IMR-90 (cell line): ENCODE measurements around the gene PKD1L1. TPM values are rescaled to one million over a fixed set of nuclear protein-coding genes. Genes with fewer than 3 reads are reported as not detected.

Source experiments
- ATAC-seq: fragments of 200-7000 bp; cut with Tn5 transposase; 2 replicates; pipeline ENCODE4 v1.9.1; 2020; ENCODE audit warnings: low read depth, mild to moderate bottlenecking, moderate library complexity
- BruUV-seq: library from RNA; stranded (reverse); fragments of 400-500 nt; replicated peaks from 2 replicates; lab custom pipeline; 2021; lab: Mats Ljungman, UMichigan
- CTCF ChIA-PET: fragments of 300-600 bp; formaldehyde crosslinking; extraction: SDS; loops from one replicate; lab custom pipeline; 2021; ENCODE audit warnings: antibody characterized with exemption; lab: Yijun Ruan, JAX
- POLR2A ChIA-PET: fragments of 300-600 bp; sonication (Branson Sonifier 250); formaldehyde crosslinking; loops from one replicate; lab custom pipeline; 2022; ENCODE audit warnings: antibody characterized with exemption; ENCODE audit not compliant: unreplicated experiment; lab: Charles Lee
- DNase-seq: peaks from one replicate; pipeline ENCODE4 v3.0.0; 2013
- H2AFZ ChIP-seq: replicated peaks from 2 replicates; pipeline ENCODE3; 2013; ENCODE audit warnings: low read length, mild to moderate bottlenecking; ENCODE audit not compliant: poor library complexity
- H2AK5ac ChIP-seq: 2 replicates; pipeline ENCODE4 v1.6.1; 2013; ENCODE audit warnings: low read depth, low read length, inconsistent platforms
- H2AK9ac ChIP-seq: replicated peaks from 2 replicates; pipeline ENCODE3; 2013; ENCODE audit warnings: mild to moderate bottlenecking, low read depth, low read length, moderate library complexity; ENCODE audit not compliant: poor library complexity
- H2BK120ac ChIP-seq: 2 replicates; pipeline ENCODE4 v1.6.1; 2013; ENCODE audit warnings: low read depth, low read length, inconsistent platforms
- H2BK15ac ChIP-seq: 3 replicates; pipeline ENCODE4 v1.6.1; 2013; ENCODE audit warnings: low read depth, low read length, inconsistent platforms
- H2BK20ac ChIP-seq: 2 replicates; pipeline ENCODE4 v1.6.1; 2013; ENCODE audit warnings: low read depth, mild to moderate bottlenecking, inconsistent platforms, low read length, moderate library complexity
- H2BK5ac ChIP-seq: 2 replicates; pipeline ENCODE4 v1.6.1; 2013; ENCODE audit warnings: mild to moderate bottlenecking, low read depth, low read length, inconsistent platforms; ENCODE audit not compliant: poor library complexity, severe bottlenecking
- H3K14ac ChIP-seq: replicated peaks from 2 replicates; pipeline ENCODE4 v1.6.1; 2013; ENCODE audit warnings: low read depth, low read length, inconsistent platforms
- H3K18ac ChIP-seq: 2 replicates; pipeline ENCODE4 v1.6.1; 2013; ENCODE audit warnings: low read depth, low read length, control low read depth
- H3K23ac ChIP-seq: 2 replicates; pipeline ENCODE4 v1.6.1; 2013; ENCODE audit warnings: low read depth, low read length, inconsistent platforms
- H3K27ac ChIP-seq: 2 replicates; pipeline ENCODE4 v1.5.1; 2013; ENCODE audit warnings: mild to moderate bottlenecking, control low read depth, low read length; ENCODE audit not compliant: insufficient read depth
- H3K27me3 ChIP-seq: 2 replicates; pipeline ENCODE4 v1.6.1; 2013; ENCODE audit warnings: low read length; ENCODE audit not compliant: control insufficient read depth, insufficient read depth
- H3K36me3 ChIP-seq: 2 replicates; pipeline ENCODE4 v1.6.1; 2013; ENCODE audit warnings: low read length, mixed read lengths; ENCODE audit not compliant: control insufficient read depth, insufficient read depth
- H3K4ac ChIP-seq: 2 replicates; pipeline ENCODE4 v1.6.1; 2013; ENCODE audit warnings: low read depth, low read length, inconsistent platforms
- H3K4me1 ChIP-seq: 2 replicates; pipeline ENCODE4 v1.6.1; 2013; ENCODE audit warnings: low read length, mixed read lengths; ENCODE audit not compliant: control insufficient read depth, insufficient read depth
- H3K4me2 ChIP-seq: 2 replicates; pipeline ENCODE4 v1.6.1; 2013; ENCODE audit warnings: low read depth, mild to moderate bottlenecking, control low read depth, low read length, moderate library complexity
- H3K4me3 ChIP-seq: 2 replicates; pipeline ENCODE4 v1.5.1; 2013; ENCODE audit warnings: low read depth, mild to moderate bottlenecking, control low read depth, low read length, moderate library complexity; ENCODE audit not compliant: insufficient read depth
- H3K56ac ChIP-seq: 2 replicates; pipeline ENCODE4 v1.6.1; 2013; ENCODE audit warnings: low read length, inconsistent platforms; ENCODE audit not compliant: insufficient read depth; ENCODE audit errors: extremely low read depth
- H3K79me1 ChIP-seq, 2 experiments: 2 replicates each; pipeline ENCODE4 v1.6.1; 2013; ENCODE audit warnings: low read length in 2 of 2, inconsistent platforms in 1 of 2, low read depth in 1 of 2
- H3K9ac ChIP-seq: 2 replicates; pipeline ENCODE4 v1.6.1; 2013; ENCODE audit warnings: low read depth, low read length, control low read depth
- H3K9me1 ChIP-seq: 2 replicates; pipeline ENCODE4 v1.6.1; 2013; ENCODE audit warnings: low read length, inconsistent platforms; ENCODE audit not compliant: insufficient read depth
- H3K9me3 ChIP-seq: 2 replicates; pipeline ENCODE4 v1.6.1; 2013; ENCODE audit warnings: low read length; ENCODE audit not compliant: control insufficient read depth, insufficient read depth
- H4K20me1 ChIP-seq: 2 replicates; pipeline ENCODE4 v1.6.1; 2013; ENCODE audit warnings: low read length, inconsistent platforms; ENCODE audit not compliant: insufficient read depth
- H4K5ac ChIP-seq: 2 replicates; pipeline ENCODE4 v1.6.1; 2013; ENCODE audit warnings: mild to moderate bottlenecking, low read depth, low read length, control low read depth
- H4K8ac ChIP-seq, 2 experiments: 2 replicates each; pipeline ENCODE4 v1.6.1; 2013; ENCODE audit warnings: low read depth in 2 of 2, low read length in 2 of 2, control low read depth in 1 of 2, inconsistent platforms in 1 of 2
- H4K91ac ChIP-seq: 2 replicates; pipeline ENCODE4 v1.6.1; 2013; ENCODE audit warnings: low read depth, low read length, inconsistent platforms; ENCODE audit not compliant: insufficient read depth
- MAZ ChIP-seq: IDR thresholded peaks from 2 replicates; pipeline ENCODE4 v1.6.1; 2012; ENCODE audit warnings: low read depth, mild to moderate bottlenecking, low read length, improper control_type of control experiment, moderate library complexity, borderline replicate concordance
- RFX5 ChIP-seq: IDR thresholded peaks from 2 replicates; pipeline ENCODE4 v1.8.0; 2012; ENCODE audit warnings: low read depth, mild to moderate bottlenecking, low read length, moderate library complexity
- WGBS, 2 experiments: methylation state at CpG; one replicate each; pipeline versions ENCODE4 v1.1.5 to v1.1.7; 2013; ENCODE audit warnings: missing lambda C conversion rate in 2 of 2; ENCODE audit not compliant: insufficient read length in 1 of 2; ENCODE audit errors: extremely low coverage in 2 of 2; 5-methylcytosine and 5-hydroxymethylcytosine counted together
- dilution Hi-C: fragments of 300-500 bp; cut with HindIII; formaldehyde crosslinking; loops from one replicate; pipeline ENCODE4 v1.14.3; 2018; ENCODE audit warnings: low sequenced_read_pairs; ENCODE audit not compliant: unreplicated experiment
- in situ Hi-C: fragments of 300-500 bp; cut with MboI; formaldehyde crosslinking; loops from 3 replicates; pipeline ENCODE4 v1.14.3; 2019; ENCODE audit warnings: low sequenced_read_pairs, inconsistent platforms, mixed read lengths
- intact Hi-C: fragments of 100-400 bp; cut with micrococcal nuclease; formaldehyde crosslinking; loops from 2 replicates; pipeline ENCODE4 v1.10.0; 2022
- polyA plus RNA-seq, 3 experiments: library from polyadenylated mRNA; depleted of rRNA; stranded (reverse); fragments of >200 nt; gene quantifications; 2 replicates each; pipeline ENCODE4 v1.2.3, GENCODE V29; 2012; ENCODE audit warnings: low replicate concordance in 1 of 3
- total RNA-seq: library from RNA; depleted of rRNA; stranded (reverse); fragments of >200 nt; gene quantifications from 2 replicates; pipeline ENCODE4 v1.2.3, GENCODE V29; 2012

Gene PKD1L1
- total and polyA plus RNA-seq, 2 of the 4 experiments (the other 2 are of a cell fraction) = under 0.01 to 0.15 TPM

DNA sequence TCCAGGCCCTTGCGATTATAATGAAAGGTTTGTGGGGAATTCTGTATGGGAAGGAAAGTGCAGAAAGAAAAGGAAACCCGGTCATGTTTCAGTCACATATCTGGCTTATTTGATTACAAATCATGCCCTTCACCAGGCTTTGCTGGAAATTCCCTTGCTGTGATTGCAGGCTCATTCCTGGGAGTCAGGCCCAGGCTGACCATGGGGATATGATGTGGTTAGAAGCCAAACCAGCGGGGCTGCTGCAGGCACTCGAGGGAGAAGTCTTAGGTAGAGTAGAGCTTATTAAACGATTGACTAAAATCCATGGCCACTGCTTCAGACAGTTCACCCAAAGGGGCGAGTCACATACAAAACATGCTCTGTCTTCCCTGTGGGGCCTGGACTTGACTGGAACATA, 16.2 kb downstream of the PKD1L1 start:
- intact Hi-C loops = no loop called here
- Histone ChIP-seq H3K36me3 (no peaks in the 10 kb centered on the region), H2BK15ac (no peak overlapping the region), H2AK5ac (no peak overlapping the region), H2BK20ac (no peak overlapping the region), H3K27ac (no peak overlapping the region), H3K14ac (no peak overlapping the region), H4K20me1 (no peaks in the 10 kb centered on the region), H4K91ac (no peak overlapping the region), H3K4me3 (no peak overlapping the region), H3K4me2 (no peak overlapping the region), H4K5ac (no peak overlapping the region), H2AFZ (no peak overlapping the region), H3K9me3 (no peaks in the 10 kb centered on the region), H3K79me1 (no peaks in the 10 kb centered on the region), H3K9me1 (peaks cover 3% of the 10 kb centered on the region; the same call in 1 of the 2 replicates), H3K9ac (no peak overlapping the region), H3K23ac (no peak overlapping the region), H2AK9ac (no peak overlapping the region), H3K18ac (no peak overlapping the region), H3K56ac (no peak overlapping the region), H2BK5ac (no peak overlapping the region), H3K27me3 (peaks cover 6% of the 10 kb centered on the region; the same call in 1 of the 2 replicates), H4K8ac (no peak overlapping the region), H3K4me1 (peaks cover 2% of the 10 kb centered on the region; the same call in 1 of the 2 replicates), H2BK120ac (no peak overlapping the region), H3K4ac (no peak overlapping the region)
- peak; percentile 76 for DNase-seq
- in situ Hi-C loops = no loop called here
- ATAC-seq = peak; percentile 77
- dilution Hi-C loops = no loop called here
- 62% methylated on average over 3 of the region's 6 CpGs; no CpG with 5 or more reads in 1 of the 2 experiments for WGBS, 2 experiments
- ChIA-PET CTCF (interaction anchor here (1.3 kb wide), 1 partner anchor 13 kb away, joined by 5 read pairs; no protein-coding TSS in a partner anchor), POLR2A (interaction anchor here (0.6 kb wide), 1 partner anchor 10 kb away, joined by 4 read pairs; no protein-coding TSS in a partner anchor)
- TF ChIP-seq RFX5 (no peak), MAZ (no peak)
- BruUV-seq = no TSS peak
